ENCODE measurements around the gene PRDM7.
"Not testable (repeated sequence)": the region's sequence is repeated elsewhere in the genome, so short reads cannot be mapped to it uniquely, and the experiment has no call there.

PRDM7 gene

DNA sequence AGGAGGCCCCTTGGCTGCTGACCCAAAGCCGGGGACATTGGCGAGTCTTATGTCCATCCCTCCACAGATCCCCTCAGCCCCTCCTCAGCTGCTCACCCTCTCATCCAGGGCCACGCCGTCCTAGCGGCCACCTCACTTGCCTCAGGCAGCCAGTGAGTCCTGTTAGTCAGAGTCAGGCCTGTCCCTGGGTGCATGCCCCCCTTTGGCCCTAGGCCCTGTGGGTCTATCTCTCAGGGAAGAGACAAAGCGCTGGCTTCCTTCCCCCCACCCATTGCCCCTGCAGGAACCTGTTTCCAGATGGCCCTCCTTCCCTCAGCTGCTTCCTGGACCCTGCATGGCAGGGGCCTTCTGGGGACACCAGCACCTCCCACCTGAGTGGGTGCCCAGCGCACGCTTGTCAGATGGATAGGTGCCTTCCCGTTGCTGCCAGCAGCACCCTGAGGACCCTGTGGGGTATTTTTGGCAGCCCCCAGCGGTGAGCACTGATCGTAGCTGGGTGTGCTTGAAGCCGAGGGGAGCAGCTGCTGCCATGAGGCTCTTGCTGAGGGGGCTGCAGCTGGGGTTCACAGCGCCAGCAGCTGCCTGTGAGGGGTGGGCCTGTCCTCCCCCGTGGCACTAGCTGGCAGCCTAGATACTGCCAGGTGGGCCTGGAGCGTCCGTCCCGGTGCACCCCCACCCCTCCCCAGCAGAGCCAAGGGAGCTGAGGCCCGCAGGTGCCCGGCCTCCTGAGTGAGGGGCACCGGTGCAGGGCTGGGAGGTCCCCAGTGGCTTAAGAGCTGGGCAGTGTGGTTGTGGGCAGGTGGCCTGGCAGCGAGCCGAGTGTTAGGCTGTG lies 66.2 kb downstream of the PRDM7 start:
- TF ChIP-seq, protein P1, sequence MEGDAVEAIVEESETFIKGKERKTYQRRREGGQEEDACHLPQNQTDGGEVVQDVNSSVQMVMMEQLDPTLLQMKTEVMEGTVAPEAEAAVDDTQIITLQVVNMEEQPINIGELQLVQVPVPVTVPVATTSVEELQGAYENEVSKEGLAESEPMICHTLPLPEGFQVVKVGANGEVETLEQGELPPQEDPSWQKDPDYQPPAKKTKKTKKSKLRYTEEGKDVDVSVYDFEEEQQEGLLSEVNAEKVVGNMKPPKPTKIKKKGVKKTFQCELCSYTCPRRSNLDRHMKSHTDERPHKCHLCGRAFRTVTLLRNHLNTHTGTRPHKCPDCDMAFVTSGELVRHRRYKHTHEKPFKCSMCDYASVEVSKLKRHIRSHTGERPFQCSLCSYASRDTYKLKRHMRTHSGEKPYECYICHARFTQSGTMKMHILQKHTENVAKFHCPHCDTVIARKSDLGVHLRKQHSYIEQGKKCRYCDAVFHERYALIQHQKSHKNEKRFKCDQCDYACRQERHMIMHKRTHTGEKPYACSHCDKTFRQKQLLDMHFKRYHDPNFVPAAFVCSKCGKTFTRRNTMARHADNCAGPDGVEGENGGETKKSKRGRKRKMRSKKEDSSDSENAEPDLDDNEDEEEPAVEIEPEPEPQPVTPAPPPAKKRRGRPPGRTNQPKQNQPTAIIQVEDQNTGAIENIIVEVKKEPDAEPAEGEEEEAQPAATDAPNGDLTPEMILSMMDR (IDR thresholded peaks at IDR 0.05; ENCODE audit: low read depth, low read length): no peak
- no peak for DNase-seq
- no peaks in the 10 kb centered on the region for H3K36me3 ChIP-seq
- no peak overlapping the region for H3K27ac ChIP-seq
- no peak overlapping the region for H3K4me3 ChIP-seq (ENCODE audit: low read depth, low read length)
- H3K9me3 ChIP-seq (ENCODE audit: severe bottlenecking): no peaks in the 10 kb centered on the region
- no peaks in the 10 kb centered on the region for H3K27me3 ChIP-seq (ENCODE audit: insufficient read depth, low read depth, severe bottlenecking)

DNA sequence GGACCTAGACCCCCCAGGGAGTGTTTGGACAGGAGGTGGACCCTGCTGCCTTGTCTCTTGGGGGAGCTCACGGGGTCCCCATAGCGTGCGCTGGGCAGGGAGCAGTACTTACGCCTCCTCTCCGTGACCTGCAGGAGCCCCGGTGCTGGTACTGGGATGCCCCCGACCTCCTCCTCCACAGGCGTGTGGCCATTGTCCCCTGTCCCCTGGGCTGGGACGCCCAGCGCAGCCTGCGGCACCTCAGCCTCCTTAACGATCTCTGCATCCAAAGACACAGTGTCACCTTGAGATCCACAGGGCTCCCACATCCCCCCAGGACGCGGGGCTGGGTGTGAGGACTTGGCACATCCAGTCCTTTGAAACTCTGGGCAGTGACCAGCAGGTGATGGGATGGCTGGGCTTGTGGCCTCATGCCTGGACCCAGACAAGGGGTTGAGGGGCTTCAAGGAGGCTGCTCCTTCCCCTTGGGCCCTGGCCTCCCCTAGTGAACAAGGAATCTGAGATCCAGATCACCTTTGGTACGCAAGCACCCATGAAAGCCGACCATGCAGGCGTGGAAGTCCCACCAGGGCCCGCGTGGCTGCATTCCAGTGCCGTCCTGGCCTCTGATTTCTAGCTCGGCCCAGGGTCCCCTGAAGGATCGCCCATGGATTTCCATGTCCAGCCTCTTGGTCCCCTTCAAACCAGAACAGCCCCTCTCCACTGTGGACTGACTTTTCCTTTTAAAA lies 67.8 kb downstream of the PRDM7 start:
- TF ChIP-seq, protein P1 (IDR thresholded peaks at IDR 0.05; ENCODE audit: low read depth, low read length): no peak
- Histone ChIP-seq H3K4me3 (ENCODE audit: low read depth, low read length) (no peak overlapping the region), H3K27me3 (ENCODE audit: insufficient read depth, low read depth, severe bottlenecking) (no peaks in the 10 kb centered on the region), H3K36me3 (no peaks in the 10 kb centered on the region), H3K9me3 (ENCODE audit: severe bottlenecking) (no peaks in the 10 kb centered on the region), H3K27ac (no peak overlapping the region)
- no peak for DNase-seq

DNA sequence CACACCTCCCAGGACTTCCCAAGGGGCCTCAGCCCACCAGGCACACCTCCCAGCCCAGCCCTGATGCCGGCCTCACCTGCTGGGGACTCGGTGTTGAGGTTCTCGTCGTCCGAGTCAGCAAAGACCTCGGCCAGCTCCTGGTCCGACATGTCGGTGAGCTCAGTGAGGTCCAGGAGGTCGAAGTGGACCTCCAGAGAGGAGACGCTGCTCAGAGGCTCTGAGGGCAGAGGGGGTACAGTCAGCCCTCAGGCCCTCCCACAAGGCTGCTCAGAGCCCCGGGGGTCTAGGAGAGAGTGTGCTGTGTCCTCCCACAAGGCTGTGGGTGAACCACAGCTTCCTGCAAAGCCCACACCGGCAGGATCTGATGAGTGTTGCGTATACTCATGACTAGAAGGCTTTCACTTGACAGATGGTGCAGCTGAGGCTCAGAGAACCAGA lies 68.4 kb downstream of the PRDM7 start:
- Histone ChIP-seq H3K27ac (no peak overlapping the region), H3K4me3 (ENCODE audit: low read depth, low read length) (no peak overlapping the region), H3K36me3 (no peaks in the 10 kb centered on the region), H3K9me3 (ENCODE audit: severe bottlenecking) (no peaks in the 10 kb centered on the region), H3K27me3 (ENCODE audit: insufficient read depth, low read depth, severe bottlenecking) (no peaks in the 10 kb centered on the region)
- TF ChIP-seq, protein P1 (IDR thresholded peaks at IDR 0.05; ENCODE audit: low read depth, low read length): no peak
- DNase-seq: no peak

DNA sequence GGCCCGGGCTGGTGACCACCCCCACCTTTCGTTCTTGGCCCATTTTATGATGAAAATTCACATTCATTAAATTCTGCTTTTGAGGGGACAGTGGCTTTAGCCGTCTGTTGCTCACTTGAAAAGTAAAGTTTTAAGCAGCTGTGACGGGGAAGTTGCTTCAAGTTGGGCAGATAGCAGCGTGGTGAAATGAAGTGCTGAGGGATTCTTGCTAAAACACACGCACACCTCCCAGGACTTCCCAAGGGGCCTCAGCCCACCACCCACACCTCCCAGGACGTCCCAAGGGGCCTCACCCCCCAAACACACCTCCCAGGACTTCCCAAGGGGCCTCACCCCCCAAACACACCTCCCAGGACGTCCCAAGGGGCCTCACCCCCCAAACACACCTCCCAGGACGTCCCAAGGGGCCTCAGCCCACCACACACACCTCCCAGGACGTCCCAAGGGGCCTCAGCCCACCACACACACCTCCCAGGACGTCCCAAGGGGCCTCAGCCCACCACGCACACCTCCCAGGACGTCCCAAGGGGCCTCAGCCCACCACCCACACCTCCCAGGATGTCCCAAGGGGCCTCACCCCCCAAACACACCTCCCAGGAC lies 69.4 kb downstream of the PRDM7 start:
- H3K9me3 ChIP-seq (ENCODE audit: severe bottlenecking); H3K27ac ChIP-seq; H3K4me3 ChIP-seq (ENCODE audit: low read depth, low read length); H3K36me3 ChIP-seq; DNase-seq; H3K27me3 ChIP-seq (ENCODE audit: insufficient read depth, low read depth, severe bottlenecking): not testable (repeated sequence)

DNA sequence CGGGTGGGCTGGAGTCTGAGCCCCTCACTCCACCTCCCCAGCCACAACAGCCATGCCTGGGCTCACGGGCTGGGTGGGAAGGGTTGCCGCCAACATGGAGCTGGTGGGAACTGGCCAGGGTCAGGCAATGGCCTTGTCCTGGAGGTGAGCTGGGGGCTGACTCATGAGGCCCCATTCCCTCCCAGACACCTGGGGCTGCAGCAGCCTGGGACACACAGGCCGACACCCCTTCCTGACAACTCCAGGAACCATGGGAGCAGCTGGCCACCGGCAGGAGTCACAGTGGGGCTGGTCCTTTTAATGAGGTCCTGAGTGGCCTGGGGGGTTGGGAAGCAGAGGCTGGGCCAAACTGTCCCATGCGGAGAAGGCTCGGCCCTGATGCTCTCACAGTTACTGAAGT lies 70.1 kb downstream of the PRDM7 start:
- TF ChIP-seq, protein P1 (IDR thresholded peaks at IDR 0.05; ENCODE audit: low read depth, low read length): no peak
- H3K9me3 ChIP-seq (ENCODE audit: severe bottlenecking): no peaks in the 10 kb centered on the region
- no peak for DNase-seq
- no peaks in the 10 kb centered on the region for H3K36me3 ChIP-seq
- H3K4me3 ChIP-seq (ENCODE audit: low read depth, low read length): no peak overlapping the region
- no peak overlapping the region for H3K27ac ChIP-seq
- H3K27me3 ChIP-seq (ENCODE audit: insufficient read depth, low read depth, severe bottlenecking): no peaks in the 10 kb centered on the region

All from WERI-Rb-1 (cell line).